ENCODE results near the gene PTPN22. TPM values are rescaled to one million over a fixed set of nuclear protein-coding genes. Genes with fewer than 3 reads are reported as not detected.

The PTPN22 gene
- total RNA-seq, 2 donors from 2014 or later = 0.55 to 1.1 TPM

- H3K36me3 ChIP-seq = no peaks in the 10 kb centered on the region
- DNase-seq (ENCODE audit: low spot score) = no peak
- intact Hi-C loops (cut with DNase I) = loop anchor here (10.0 kb wide), 1 partner anchor 145 kb away; the partner anchor contains the start of gene OLFML3
Measured at GRCh38 chr1:113830039-113830438, 41.5 kb downstream of the PTPN22 start.

DNA sequence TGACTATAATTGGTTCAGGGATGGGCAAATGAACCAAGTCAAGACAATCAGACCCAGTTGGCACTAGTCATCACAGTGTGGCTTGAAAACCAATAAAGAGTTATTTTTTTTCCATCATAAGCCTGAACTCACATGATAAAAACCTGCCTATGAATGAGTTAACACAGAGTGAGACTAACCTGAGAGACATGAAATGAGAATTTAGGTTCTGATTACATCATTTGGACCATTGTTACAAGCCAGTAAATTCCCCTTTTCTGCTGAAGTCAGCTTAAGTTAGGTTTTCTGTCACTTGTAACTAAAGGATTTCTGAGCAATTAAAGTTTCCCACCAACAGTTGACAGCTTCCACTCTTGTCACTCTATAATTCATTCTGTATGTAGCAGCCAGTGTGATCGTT lies 49.6 kb downstream of the PTPN22 start:
- Histone ChIP-seq H3K9me3 (no peaks in the 10 kb centered on the region), H3K36me3 (no peaks in the 10 kb centered on the region), H3K4me1 (replicated peaks) (no peaks in the 10 kb centered on the region), H3K27me3 (replicated peaks; ENCODE audit: insufficient read depth) (no peaks in the 10 kb centered on the region), H3K27ac (no peak overlapping the region), H3K4me3 (no peak overlapping the region)
- intact Hi-C loops (cut with DNase I) = no loop called here
- 33% methylated on average over 1 of the region's 1 CpG for WGBS
- no peak for DNase-seq (ENCODE audit: low spot score)
- no peak for TF ChIP-seq POLR2AphosphoS5 (IDR thresholded peaks at IDR 0.05)
- TF ChIP-seq, protein P1, sequence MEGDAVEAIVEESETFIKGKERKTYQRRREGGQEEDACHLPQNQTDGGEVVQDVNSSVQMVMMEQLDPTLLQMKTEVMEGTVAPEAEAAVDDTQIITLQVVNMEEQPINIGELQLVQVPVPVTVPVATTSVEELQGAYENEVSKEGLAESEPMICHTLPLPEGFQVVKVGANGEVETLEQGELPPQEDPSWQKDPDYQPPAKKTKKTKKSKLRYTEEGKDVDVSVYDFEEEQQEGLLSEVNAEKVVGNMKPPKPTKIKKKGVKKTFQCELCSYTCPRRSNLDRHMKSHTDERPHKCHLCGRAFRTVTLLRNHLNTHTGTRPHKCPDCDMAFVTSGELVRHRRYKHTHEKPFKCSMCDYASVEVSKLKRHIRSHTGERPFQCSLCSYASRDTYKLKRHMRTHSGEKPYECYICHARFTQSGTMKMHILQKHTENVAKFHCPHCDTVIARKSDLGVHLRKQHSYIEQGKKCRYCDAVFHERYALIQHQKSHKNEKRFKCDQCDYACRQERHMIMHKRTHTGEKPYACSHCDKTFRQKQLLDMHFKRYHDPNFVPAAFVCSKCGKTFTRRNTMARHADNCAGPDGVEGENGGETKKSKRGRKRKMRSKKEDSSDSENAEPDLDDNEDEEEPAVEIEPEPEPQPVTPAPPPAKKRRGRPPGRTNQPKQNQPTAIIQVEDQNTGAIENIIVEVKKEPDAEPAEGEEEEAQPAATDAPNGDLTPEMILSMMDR (IDR thresholded peaks at IDR 0.05) = no peak
- TF ChIP-seq POLR2A (IDR thresholded peaks at IDR 0.05) = no peak

More at GRCh38 chr1:113830039-113830438, 41.5 kb downstream of the PTPN22 start:
- Histone ChIP-seq H3K27me3 (replicated peaks; ENCODE audit: insufficient read depth) (no peaks in the 10 kb centered on the region), H3K4me1 (replicated peaks) (no peaks in the 10 kb centered on the region), H3K9me3 (no peaks in the 10 kb centered on the region), H3K4me3 (no peak overlapping the region), H3K27ac (no peak overlapping the region)
- TF ChIP-seq POLR2AphosphoS5 (IDR thresholded peaks at IDR 0.05) (no peak), POLR2A (IDR thresholded peaks at IDR 0.05) (no peak)
- TF ChIP-seq, protein P1 (IDR thresholded peaks at IDR 0.05) = no peak
- WGBS = 63% methylated on average over 3 of the region's 3 CpGs

DNA sequence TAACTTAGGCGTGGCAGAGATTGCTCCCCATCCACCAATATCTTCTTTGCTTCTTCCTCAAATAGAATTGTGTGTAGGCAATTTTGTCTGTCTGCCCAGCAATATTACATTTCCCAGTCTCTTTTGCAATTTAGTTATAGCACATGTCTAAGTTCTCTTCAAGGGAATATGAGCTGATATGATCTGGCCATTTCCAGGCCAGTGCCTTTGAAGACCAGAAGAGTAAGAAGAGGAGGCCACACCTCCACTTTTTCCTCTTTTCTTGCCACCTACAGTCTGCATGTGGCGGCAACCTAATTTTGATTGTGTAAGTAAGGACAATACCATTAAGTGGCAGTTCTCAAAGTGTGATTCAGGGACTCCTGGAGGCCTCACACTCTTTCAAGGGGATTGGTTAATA lies 52.9 kb downstream of the PTPN22 start:
- intact Hi-C loops (cut with DNase I) = no loop called here
- no peak for DNase-seq (ENCODE audit: low spot score)
- no peaks in the 10 kb centered on the region for H3K4me1 ChIP-seq (replicated peaks)
- no peak overlapping the region for H3K27ac ChIP-seq
- no peaks in the 10 kb centered on the region for H3K27me3 ChIP-seq (replicated peaks; ENCODE audit: insufficient read depth)
- H3K4me3 ChIP-seq = no peak overlapping the region
- H3K36me3 ChIP-seq = no peaks in the 10 kb centered on the region
- 83% methylated on average over 2 of the region's 2 CpGs for WGBS
- TF ChIP-seq, protein P1 (IDR thresholded peaks at IDR 0.05) = no peak
- TF ChIP-seq POLR2A (IDR thresholded peaks at IDR 0.05) (no peak), POLR2AphosphoS5 (IDR thresholded peaks at IDR 0.05) (no peak)
- H3K9me3 ChIP-seq = no peaks in the 10 kb centered on the region

- no peak for DNase-seq (ENCODE audit: low spot score)
- no peaks in the 10 kb centered on the region for H3K9me3 ChIP-seq
- TF ChIP-seq, protein P1 (IDR thresholded peaks at IDR 0.05) = no peak
- TF ChIP-seq POLR2AphosphoS5 (IDR thresholded peaks at IDR 0.05) = no peak
- no peak for TF ChIP-seq POLR2A (IDR thresholded peaks at IDR 0.05)
- H3K4me1 ChIP-seq (replicated peaks) = no peaks in the 10 kb centered on the region
- no peaks in the 10 kb centered on the region for H3K36me3 ChIP-seq
- 87% methylated on average over 15 of the region's 15 CpGs for WGBS
- intact Hi-C loops (cut with DNase I) = loop anchor here (5.0 kb wide), 1 partner anchor 56 kb away; the partner anchor contains the start of gene PHTF1
- H3K27ac ChIP-seq = no peak overlapping the region
- H3K4me3 ChIP-seq = no peak overlapping the region
- no peaks in the 10 kb centered on the region for H3K27me3 ChIP-seq (replicated peaks; ENCODE audit: insufficient read depth)
Measured at GRCh38 chr1:113813218-113813617, 58.3 kb downstream of the PTPN22 start.

DNA sequence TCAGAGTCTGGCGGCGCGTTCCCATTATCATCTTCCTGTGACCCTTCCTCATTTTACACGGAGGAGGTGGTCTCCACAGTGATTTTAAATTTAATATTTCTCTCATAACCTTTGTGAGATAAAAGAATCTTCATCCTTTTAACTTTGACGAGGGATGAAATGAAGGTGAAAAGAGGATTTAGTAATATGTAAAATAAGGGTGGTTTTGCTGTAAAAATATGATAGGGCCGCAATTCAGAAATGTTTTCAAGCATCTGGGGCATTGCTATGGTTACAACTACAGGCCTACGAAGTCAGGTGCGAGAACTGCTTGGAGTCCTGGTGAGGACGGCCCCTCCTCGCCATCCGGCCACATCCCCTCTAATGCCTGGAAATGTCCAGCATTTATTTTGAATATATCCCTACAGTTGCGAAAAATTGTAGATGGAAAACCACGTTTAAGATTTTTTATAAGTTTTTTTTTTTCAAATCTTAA lies 58.8 kb downstream of the PTPN22 start:
- H3K27ac ChIP-seq = peak overlapping the region; percentile 90 to 94
- no peaks in the 10 kb centered on the region for H3K9me3 ChIP-seq
- H3K4me1 ChIP-seq (replicated peaks) = no peaks in the 10 kb centered on the region
- intact Hi-C loops (cut with DNase I) = loop anchor here (5.0 kb wide), 1 partner anchor 55 kb away; the partner anchor contains the start of gene PHTF1
- TF ChIP-seq, protein P1 (IDR thresholded peaks at IDR 0.05) = no peak
- no peak for TF ChIP-seq POLR2AphosphoS5 (IDR thresholded peaks at IDR 0.05)
- TF ChIP-seq POLR2A (IDR thresholded peaks at IDR 0.05) = no peak
- DNase-seq (ENCODE audit: low spot score) = no peak
- no peaks in the 10 kb centered on the region for H3K27me3 ChIP-seq (replicated peaks; ENCODE audit: insufficient read depth)
- no peaks in the 10 kb centered on the region for H3K36me3 ChIP-seq
- 22% methylated on average over 13 of the region's 13 CpGs for WGBS
- peak overlapping the region; percentile 76 to 94 for H3K4me3 ChIP-seq
